Measurements from ENCODE around the gene GRM7.

DNA sequence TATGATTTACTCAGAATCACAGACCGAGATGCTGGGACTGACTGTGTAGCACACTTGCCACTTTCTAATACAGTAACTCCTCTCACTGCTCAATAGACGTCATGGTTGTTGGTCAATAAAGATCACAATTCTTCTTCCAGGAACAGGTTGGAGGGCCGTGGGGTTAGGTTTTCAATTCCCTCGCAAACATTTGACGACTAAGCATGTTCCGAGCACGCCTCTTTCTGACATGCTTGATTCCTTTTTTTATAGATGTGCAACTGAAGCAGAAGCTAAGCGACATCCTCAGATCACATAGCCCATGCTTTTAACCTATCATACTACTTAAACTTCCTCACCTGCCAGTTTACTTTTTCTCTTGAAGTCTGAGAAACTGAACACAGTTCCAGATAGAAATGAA lies 61.0 kb downstream of the GRM7 start:
- TF ChIP-seq GATA2 (IDR thresholded peaks at IDR 0.05; ENCODE audit: low read depth, low read length) (no peak), GATA3 (IDR thresholded peaks at IDR 0.05; ENCODE audit: low read depth, low read length) (no peak)

Measured in SH-SY5Y (cell line).